ENCODE data around the gene RBM22. TPM values are rescaled to one million over a fixed set of nuclear protein-coding genes. Genes with fewer than 3 reads are reported as not detected.
A peak's percentile ranks its signal among the peaks of the same experiment; 100 is the strongest.

Gene RBM22
- total RNA-seq, 1 donor from 2014 or later = 39.3 TPM

DNA sequence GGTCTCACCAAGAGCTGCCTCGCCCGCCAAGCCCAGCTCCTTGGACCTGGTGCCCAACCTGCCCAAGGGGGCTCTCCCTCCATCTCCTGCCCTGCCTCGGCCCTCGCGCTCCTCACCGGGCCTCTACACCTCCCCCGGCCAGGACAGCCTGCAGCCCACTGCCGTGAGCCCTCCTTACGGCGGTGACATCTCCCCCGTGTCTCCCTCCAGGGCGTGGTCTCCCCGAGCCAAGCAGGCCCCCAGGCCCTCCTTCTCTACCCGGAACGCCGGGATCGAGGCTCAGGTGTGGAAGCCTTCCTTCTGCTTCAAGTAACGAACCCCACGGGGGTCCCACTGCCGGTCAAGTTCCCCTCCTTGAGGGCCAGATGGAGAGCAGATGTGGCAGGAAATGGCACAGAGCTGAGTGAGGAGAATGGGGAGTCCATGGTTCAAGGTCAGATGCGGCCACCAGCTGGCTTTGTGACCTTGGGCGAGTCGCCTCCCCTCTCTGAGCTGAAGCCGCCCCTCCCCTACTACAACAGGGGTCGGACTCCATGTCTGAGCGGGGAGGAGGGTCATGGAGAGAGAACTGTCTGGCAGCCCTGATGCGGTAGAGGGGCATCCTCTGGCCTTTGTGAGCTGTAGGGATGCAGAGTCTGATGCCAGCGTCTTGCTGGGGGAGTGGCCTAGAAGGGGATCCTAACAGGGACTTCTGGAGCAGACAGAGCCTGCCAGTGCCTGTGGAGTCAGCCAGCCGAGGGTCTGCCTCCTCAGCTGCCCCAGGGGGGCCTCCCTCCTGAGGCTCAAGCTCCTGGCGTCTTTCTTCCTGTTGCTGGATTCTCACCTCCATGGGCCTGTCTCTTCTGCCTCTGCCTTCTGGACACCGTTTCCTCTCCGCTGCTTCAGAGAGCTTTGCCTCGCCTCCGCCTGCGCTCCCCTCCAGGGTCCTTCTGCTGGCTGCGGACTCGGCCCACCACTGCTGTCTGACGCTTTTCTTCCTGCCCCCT, 50.5 kb downstream of the RBM22 start:
- H3K36me3 Mint-ChIP-seq (ENCODE audit: unreplicated experiment) = peaks cover 12% of the 10 kb centered on the region
- DNase-seq = peak; percentile 48
- H3K27me3 Mint-ChIP-seq (ENCODE audit: unreplicated experiment) = peaks cover 19% of the 10 kb centered on the region
- H3K9me3 Mint-ChIP-seq (ENCODE audit: unreplicated experiment) = peaks cover 7% of the 10 kb centered on the region
- H3K27ac Mint-ChIP-seq (ENCODE audit: unreplicated experiment) = peak overlapping the region; percentile 62
- H3K4me1 Mint-ChIP-seq (ENCODE audit: low read depth, unreplicated experiment) = peaks cover 43% of the 10 kb centered on the region
- TF ChIP-seq CTCF (IDR thresholded peaks at IDR 0.05; ENCODE audit: partially characterized antibody, unreplicated experiment) = no peak
- no peak overlapping the region for H3K4me3 Mint-ChIP-seq (ENCODE audit: unreplicated experiment)

GRCh38 chr5:150649108-150650020, 51.5 kb downstream of the RBM22 start:
- TF ChIP-seq CTCF (IDR thresholded peaks at IDR 0.05; ENCODE audit: partially characterized antibody, unreplicated experiment) = no peak
- DNase-seq = peak; percentile 12
- Mint-ChIP-seq H3K27me3 (ENCODE audit: unreplicated experiment) (peaks cover 19% of the 10 kb centered on the region), H3K4me3 (ENCODE audit: unreplicated experiment) (no peak overlapping the region), H3K9me3 (ENCODE audit: unreplicated experiment) (peaks cover 7% of the 10 kb centered on the region), H3K36me3 (ENCODE audit: unreplicated experiment) (peaks cover 12% of the 10 kb centered on the region), H3K4me1 (ENCODE audit: low read depth, unreplicated experiment) (peaks cover 49% of the 10 kb centered on the region), H3K27ac (ENCODE audit: unreplicated experiment) (no peak overlapping the region)

DNA sequence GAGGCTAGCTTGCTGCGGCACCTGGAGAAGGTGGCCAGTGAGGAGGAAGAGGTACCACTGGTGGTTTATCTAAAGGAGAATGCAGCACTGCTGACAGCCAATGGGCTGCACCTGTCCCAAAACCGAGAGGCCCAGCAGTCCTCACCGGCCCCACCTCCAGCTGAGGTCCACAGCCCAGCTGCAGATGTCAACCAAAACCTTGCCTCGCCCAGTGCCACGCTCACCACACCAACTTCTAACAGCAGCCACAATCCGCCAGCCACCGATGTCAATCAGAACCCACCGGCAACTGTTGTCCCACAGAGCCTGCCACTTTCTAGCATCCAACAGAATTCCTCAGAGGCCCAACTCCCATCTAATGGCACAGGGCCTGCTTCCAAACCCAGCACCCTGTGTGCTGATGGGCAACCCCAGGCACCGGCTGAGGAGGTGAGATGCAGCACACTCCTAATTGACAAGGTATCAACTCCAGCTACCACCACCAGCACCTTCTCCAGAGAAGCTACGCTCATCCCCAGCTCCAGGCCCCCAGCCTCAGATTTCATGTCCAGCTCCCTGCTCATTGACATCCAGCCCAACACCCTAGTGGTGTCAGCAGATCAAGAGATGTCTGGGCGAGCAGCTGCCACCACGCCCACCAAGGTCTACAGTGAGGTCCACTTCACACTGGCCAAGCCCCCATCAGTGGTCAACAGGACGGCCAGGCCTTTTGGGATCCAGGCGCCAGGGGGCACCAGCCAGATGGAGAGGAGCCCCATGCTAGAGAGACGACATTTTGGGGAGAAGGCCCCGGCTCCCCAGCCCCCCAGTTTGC, 52.4 kb downstream of the RBM22 start:
- Mint-ChIP-seq H3K27me3 (ENCODE audit: unreplicated experiment) (peaks cover 19% of the 10 kb centered on the region), H3K4me1 (ENCODE audit: low read depth, unreplicated experiment) (peaks cover 51% of the 10 kb centered on the region), H3K36me3 (ENCODE audit: unreplicated experiment) (peaks cover 12% of the 10 kb centered on the region), H3K4me3 (ENCODE audit: unreplicated experiment) (peak overlapping the region; percentile 25), H3K9me3 (ENCODE audit: unreplicated experiment) (peaks cover 7% of the 10 kb centered on the region), H3K27ac (ENCODE audit: unreplicated experiment) (peak overlapping the region; percentile 84)
- no peak for TF ChIP-seq CTCF (IDR thresholded peaks at IDR 0.05; ENCODE audit: partially characterized antibody, unreplicated experiment)
- no peak for DNase-seq

DNA sequence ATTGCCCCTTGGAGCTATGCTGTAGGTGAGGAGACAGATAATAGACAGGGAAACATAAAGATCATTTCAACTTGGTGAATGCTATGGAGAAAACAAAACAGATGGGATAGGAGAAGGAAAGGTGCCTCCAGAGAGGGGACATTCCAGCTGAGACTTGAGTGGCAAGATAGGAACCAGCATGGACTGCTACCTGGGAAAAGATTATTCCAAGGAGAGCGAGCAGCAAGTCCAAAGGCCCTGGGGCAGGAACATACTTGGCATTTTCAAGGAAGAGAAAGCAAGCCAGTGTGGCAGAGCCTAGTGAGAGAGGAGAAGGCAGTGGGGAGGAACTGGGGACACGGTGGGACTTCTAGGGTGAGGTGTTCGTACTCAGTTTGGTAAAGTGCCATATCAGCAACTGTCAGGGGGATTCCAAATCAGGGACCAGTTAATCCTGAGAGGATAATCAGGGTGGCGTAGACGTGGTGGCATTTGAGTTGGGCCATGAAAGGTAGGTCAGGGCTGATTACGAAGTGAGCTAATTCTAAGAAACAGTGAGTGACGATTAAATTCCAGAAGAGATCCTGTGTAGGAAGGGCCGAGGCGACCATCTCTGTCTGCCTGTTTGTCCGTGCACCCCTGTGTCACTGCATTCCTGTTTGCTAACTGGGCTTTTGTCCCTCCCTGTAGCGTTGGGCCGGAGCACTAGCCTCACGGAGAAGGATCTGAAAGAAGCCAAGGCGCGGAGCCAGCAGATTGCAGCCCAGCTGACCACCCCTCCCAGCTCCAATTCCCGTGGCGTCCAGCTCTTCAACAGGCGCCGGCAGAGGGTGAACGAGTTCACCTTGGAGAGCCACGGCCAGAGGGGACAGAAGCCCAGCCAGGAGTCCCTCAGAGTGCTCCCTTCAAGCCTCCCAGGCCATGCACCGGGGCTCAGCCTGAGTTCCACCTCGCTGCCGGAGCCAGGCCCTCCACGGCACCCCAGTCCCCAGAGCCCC, 53.3 kb downstream of the RBM22 start:
- TF ChIP-seq CTCF (IDR thresholded peaks at IDR 0.05; ENCODE audit: partially characterized antibody, unreplicated experiment) = no peak
- no peak for DNase-seq
- H3K27ac Mint-ChIP-seq (ENCODE audit: unreplicated experiment) = no peak overlapping the region

More for the DNA sequence above, 53.3 kb downstream of the RBM22 start:
- Mint-ChIP-seq H3K27me3 (ENCODE audit: unreplicated experiment) (peaks cover 19% of the 10 kb centered on the region), H3K36me3 (ENCODE audit: unreplicated experiment) (peaks cover 12% of the 10 kb centered on the region), H3K9me3 (ENCODE audit: unreplicated experiment) (peaks cover 7% of the 10 kb centered on the region), H3K4me3 (ENCODE audit: unreplicated experiment) (peak overlapping the region; percentile 39), H3K4me1 (ENCODE audit: low read depth, unreplicated experiment) (peaks cover 54% of the 10 kb centered on the region)
